NCI-H2029 treated with DMSO at 0.1 percent for 48 hours (cell line): ENCODE results near the gene TTLL11.
A peak's percentile ranks its signal among the peaks of the same experiment; 100 is the strongest.

Experiments used
- DNase-seq: peaks from one replicate; lab custom pipeline; 2025; lab: John Stamatoyannopoulos, UW

Gene TTLL11

GRCh38 chr9:121939643-121940042 lies 153.5 kb downstream of the TTLL11 start:
- DNase-seq: no peak

- no peak for DNase-seq
These were observed 154.5 kb downstream of the TTLL11 start for GRCh38 chr9:121938621-121939020.

- DNase-seq: no peak
These were observed 155.9 kb downstream of the TTLL11 start for GRCh38 chr9:121937240-121937639.

- DNase-seq: no peak
These were observed 157.4 kb downstream of the TTLL11 start for GRCh38 chr9:121935739-121936138.

GRCh38 chr9:121930956-121931355 lies 162.2 kb downstream of the TTLL11 start:
- DNase-seq: no peak

- DNase-seq: no peak
These were observed 162.9 kb downstream of the TTLL11 start for GRCh38 chr9:121929893-121930875.

GRCh38 chr9:121927636-121928035 lies 165.5 kb downstream of the TTLL11 start:
- DNase-seq: no peak

- no peak for DNase-seq
These were observed 166.0 kb downstream of the TTLL11 start for GRCh38 chr9:121927081-121927480.

- peak; percentile 17 for DNase-seq
These were observed 166.7 kb downstream of the TTLL11 start for GRCh38 chr9:121926351-121926801.

- no peak for DNase-seq
These were observed 167.2 kb downstream of the TTLL11 start for GRCh38 chr9:121925935-121926334.

GRCh38 chr9:121924700-121925099 lies 168.4 kb downstream of the TTLL11 start:
- no peak for DNase-seq

GRCh38 chr9:121921444-121921843 lies 171.7 kb downstream of the TTLL11 start:
- DNase-seq: no peak

GRCh38 chr9:121917375-121918335 lies 175.5 kb downstream of the TTLL11 start:
- DNase-seq: no peak

GRCh38 chr9:121915304-121915625 lies 177.8 kb downstream of the TTLL11 start:
- DNase-seq: no peak

GRCh38 chr9:121914604-121915303 lies 178.4 kb downstream of the TTLL11 start:
- DNase-seq: peak; percentile 40

GRCh38 chr9:121914017-121914595 lies 179.0 kb downstream of the TTLL11 start:
- no peak for DNase-seq

GRCh38 chr9:121912812-121913627 lies 180.1 kb downstream of the TTLL11 start:
- no peak for DNase-seq

GRCh38 chr9:121910491-121911040 lies 182.5 kb downstream of the TTLL11 start:
- no peak for DNase-seq

GRCh38 chr9:121909111-121909510 lies 184.0 kb downstream of the TTLL11 start:
- no peak for DNase-seq
